NCI-H2107 treated with DMSO at 0.1 percent for 48 hours (cell line): ENCODE measurements around the gene FFAR4.
"Not testable (repeated sequence)": the region's sequence is repeated elsewhere in the genome, so short reads cannot be mapped to it uniquely, and the experiment has no call there.

ENCODE experiments used
- DNase-seq: peaks from one replicate; lab custom pipeline; 2025; ENCODE audit not compliant: unreplicated experiment; lab: John Stamatoyannopoulos, UW

FFAR4 gene

GRCh38 chr10:93566435-93567276 lies at the start of gene FFAR4:
TSS of gene FFAR4 (plus strand) at chr10:93566665. CDS start at chr10:93566721, 56 bp downstream.
- no peak for DNase-seq

GRCh38 chr10:93518531-93518930 lies 47.9 kb upstream of the FFAR4 start:
- no peak for DNase-seq

- no peak for DNase-seq
Observed at GRCh38 chr10:93535293-93535692, 31.2 kb upstream of the FFAR4 start.

DNA sequence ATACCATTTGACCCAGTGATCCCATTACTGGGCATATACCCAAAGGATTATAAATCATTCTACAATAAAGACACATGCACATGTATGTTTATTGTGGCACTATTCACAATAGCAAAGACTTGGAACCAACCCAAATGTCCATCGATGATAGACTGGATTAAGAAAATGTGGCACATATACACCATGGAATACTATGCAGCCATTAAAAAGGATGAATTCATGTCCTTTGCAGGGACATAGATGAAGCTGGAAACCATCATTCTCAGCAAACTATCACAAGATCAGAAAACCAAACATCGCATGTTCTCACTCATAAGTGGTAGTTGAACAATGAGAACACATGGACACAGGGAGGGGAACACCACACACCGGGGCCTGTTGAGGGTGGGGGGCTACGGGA lies 25.6 kb upstream of the FFAR4 start:
- DNase-seq, result not testable (repeated sequence)

GRCh38 chr10:93541402-93542357 lies 24.8 kb upstream of the FFAR4 start:
- DNase-seq, result no peak

DNA sequence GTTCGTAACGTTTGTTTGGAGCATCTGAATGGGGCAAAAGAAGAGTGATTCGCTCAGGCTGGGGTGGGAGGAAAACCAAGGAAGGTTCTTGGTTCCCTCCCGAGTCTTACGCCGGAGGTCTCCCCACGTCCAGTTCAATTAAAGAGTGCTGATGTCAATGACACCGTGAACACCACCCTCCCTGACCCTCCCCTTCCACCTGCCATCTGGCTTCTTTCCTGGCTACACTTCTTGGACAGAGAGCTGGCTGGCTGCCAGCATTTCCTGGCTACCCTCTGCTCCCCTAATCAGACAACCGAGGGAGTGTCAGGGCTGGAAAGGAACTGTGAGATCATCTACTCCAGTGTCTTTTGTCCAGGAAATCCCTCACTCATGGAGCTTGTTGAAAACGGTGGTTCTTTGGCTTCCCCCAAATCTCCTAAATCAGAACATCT lies 24.1 kb upstream of the FFAR4 start:
- no peak for DNase-seq

GRCh38 chr10:93546995-93547394 lies 19.5 kb upstream of the FFAR4 start:
- not testable (repeated sequence) for DNase-seq

GRCh38 chr10:93547522-93547921 lies 18.9 kb upstream of the FFAR4 start:
- DNase-seq, result no peak

DNA sequence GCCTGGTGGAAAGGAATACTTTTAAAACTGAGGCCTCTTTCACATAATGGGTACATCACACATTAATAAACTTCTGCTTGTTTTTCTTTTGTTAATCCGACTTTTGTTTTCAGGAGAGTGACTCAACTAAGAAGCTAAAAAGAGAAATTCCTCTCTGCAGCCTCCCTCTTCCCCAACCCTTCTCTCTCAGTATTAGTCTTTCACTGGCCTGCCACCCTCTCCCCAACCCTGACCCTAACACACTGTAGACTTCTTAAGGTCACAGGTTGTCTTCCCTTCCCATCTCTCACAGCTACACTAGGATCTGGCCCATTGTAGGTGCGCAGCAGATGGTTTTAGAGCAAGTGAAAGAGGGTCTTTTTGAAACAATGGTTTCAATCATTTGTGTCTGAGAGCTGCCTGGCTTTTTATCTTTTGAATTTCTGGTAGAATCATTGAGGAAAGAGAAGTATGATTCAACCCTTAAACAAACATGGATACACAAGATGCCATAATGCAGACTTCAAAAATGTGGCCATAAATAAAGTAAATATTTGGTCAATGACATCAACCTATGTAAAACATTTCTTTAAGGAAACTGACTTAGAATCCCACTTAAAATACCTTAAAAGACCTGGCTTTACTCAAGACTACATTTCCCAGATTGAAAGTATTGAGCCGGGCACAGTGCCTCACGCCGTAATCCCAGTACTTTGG lies 17.9 kb upstream of the FFAR4 start:
- no peak for DNase-seq

DNA sequence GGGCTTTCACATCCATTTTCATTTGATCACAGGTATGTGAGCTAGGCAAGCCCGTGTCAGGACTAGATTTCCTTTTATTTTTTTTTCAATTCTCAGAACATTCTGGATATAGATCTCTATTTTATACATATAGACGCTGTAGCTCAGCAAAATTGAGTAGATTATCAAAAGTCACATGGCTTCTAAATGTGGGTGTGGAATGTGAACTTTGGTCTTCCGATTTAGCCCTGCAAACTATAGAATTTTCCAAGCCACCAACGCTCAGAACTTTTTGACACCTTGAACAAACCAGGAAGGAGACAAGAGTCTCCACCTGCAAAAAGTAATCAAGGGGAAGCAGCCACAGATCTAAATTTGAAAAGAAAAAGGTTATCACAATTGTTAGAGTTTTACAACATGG lies 15.9 kb upstream of the FFAR4 start:
- no peak for DNase-seq

GRCh38 chr10:93552780-93553179 lies 13.7 kb upstream of the FFAR4 start:
- no peak for DNase-seq

DNA sequence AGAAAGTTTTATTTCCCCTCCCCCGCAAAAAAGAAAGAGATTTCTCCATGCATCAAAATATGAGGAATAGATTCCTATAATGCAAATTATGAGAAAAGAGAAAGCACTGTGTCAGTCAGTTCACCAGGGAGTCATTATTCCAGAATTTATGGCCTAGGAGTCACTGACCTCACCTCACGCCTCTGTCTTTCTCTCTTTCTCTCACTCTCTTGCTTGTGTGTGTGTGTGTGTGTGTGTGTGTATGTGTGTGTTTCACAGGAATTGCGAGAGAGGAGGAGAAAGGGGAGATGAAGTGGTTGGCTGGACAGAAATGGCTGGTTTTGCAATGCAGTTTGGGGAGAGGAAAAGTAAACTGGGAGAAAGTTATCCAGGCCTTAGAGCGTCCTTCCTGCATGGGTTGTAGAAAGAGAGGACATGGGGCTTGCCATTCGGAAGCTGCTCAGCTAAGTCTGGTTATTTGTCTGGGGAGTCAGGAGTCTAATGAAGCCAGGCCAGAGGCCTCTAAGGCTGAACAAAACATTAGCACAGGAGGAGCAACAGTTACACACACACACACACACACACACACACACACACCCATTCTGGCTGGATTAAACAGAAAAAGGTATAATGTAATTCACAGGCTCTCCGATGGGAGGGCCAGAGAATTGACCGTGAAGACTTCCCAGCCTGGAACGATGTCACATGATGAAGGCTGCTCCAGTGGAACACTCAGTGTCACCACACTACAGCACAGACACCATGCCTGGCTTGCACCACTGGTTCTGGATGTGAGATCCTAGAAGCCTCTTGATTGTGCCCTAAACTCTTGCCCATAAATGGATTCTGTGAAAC lies 12.8 kb upstream of the FFAR4 start:
- no peak for DNase-seq

DNA sequence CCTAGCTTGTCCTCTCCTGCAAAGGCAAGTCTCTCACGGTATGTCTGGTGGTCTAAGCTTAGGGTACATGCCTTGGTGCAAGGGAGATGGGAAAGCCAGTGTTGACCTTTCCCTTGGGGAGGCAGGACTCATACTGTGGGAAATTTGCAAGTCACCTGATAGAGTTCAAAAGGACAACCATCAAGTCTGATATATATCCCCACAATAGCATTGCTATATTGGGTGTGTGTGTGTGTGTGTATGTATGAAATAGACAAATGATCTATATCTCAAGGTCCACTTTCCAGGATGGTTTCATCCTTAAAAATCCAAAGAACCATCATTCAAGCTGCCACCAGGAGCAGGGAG lies 12.2 kb upstream of the FFAR4 start:
- no peak for DNase-seq

- DNase-seq, result peak; percentile 12
Observed at GRCh38 chr10:93554760-93555432, 11.6 kb upstream of the FFAR4 start.

DNA sequence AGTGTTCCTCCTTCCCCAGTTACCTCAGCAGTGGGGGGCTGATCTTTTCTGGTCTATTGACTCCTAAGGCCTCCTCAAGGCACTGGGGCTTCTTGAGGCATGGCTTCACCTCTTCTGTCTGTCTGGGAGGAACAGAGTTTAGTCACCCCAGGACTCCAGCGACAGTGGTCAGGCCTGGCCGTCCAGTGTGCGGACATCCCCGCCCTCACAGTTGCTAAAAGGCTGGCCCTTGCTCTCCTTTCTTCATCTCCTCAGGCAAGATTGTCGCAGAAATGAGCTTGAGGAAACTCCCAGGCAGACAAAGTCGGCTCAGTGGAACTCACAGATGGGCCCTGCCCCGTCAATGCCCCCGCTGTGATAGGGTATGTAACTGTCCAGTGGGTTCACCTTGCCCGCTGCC lies 7.0 kb upstream of the FFAR4 start:
- no peak for DNase-seq

DNA sequence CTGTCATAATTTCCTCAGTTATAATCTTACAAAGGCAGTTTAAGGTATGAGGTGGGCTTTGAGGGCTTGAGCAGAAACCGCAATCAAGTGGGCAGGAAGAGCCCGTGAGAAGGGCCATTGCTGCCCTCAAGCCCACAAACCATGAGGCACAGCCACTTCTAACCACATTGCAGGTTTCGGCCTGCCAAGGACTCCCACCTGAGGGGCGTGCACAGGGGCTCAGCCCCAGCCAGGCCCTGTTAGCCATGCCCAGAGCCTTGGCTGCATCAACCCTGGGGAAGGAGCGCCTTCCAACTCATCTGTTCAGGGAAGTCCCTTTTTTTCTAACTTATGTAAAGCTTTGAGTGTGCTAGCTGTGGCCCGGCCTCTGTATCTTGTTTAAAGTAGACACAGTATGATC lies 5.9 kb upstream of the FFAR4 start:
- DNase-seq, result no peak

- no peak for DNase-seq
Observed at GRCh38 chr10:93565446-93565845, 1.0 kb upstream of the FFAR4 start.

- DNase-seq, result no peak
Observed at GRCh38 chr10:93567277-93568104, 1.0 kb downstream of the FFAR4 start.

GRCh38 chr10:93568105-93568390 lies 1.6 kb downstream of the FFAR4 start:
- DNase-seq, result no peak
